HCT116 (cell line): Measurements from ENCODE around the gene PREX1. TPM values are rescaled to one million over a fixed set of nuclear protein-coding genes. Genes with fewer than 3 reads are reported as not detected.
"Not testable (repeated sequence)": the region's sequence is repeated elsewhere in the genome, so short reads cannot be mapped to it uniquely, and the experiment has no call there.

Source experiments
- ATAC-seq: fragments of 200-7000 bp; cut with Tn5 transposase; 2 replicates; pipeline ENCODE4 v1.9.1; 2020; ENCODE audit warnings: mild to moderate bottlenecking, moderate library complexity
- BruUV-seq: library from RNA; stranded (reverse); fragments of 400-500 nt; replicated peaks from 2 replicates; lab custom pipeline; 2021; lab: Mats Ljungman, UMichigan
- CTCF ChIA-PET: fragments of 300-600 bp; sonication (Branson Sonifier 250); formaldehyde crosslinking; loops from one replicate; lab custom pipeline; 2021; ENCODE audit warnings: antibody characterized with exemption; lab: Charles Lee
- POLR2A ChIA-PET: fragments of 300-600, 350-600 bp; sonication (Branson Sonifier 250); formaldehyde crosslinking; loops from one replicate; lab custom pipeline; 2021; ENCODE audit warnings: antibody characterized with exemption; lab: Charles Lee
- RAD21 ChIA-PET, 2 experiments: fragments of 300-600 bp; sonication (Branson Sonifier 250); formaldehyde crosslinking; loops; one replicate each; lab custom pipeline; 2023; ENCODE audit warnings: low total read pairs in 2 of 2; ENCODE audit not compliant: uncharacterized antibody in 2 of 2, unreplicated experiment in 2 of 2, low non-redundant PET in 1 of 2; lab: Charles Lee
- DNase-seq: peaks from one replicate; pipeline ENCODE4 v3.0.0-alpha.2; 2010; ENCODE audit warnings: low read depth, low spot score
- H2AFZ ChIP-seq: fragments of 200-600 bp; shearing (Covaris generic), sonication (generic); 2 replicates; pipeline ENCODE4 v1.6.1; 2017; ENCODE audit warnings: low read depth, mixed run types, mixed read lengths, antibody characterized with exemption, low read length; ENCODE audit not compliant: poor library complexity, severe bottlenecking
- H3K27ac ChIP-seq: 2 replicates; pipeline ENCODE4 v1.5.1; 2012; ENCODE audit warnings: low read depth, low read length
- H3K27me3 ChIP-seq: fragments of 200-600 bp; sonication (generic); 2 replicates; pipeline ENCODE4 v1.6.1; 2016; ENCODE audit warnings: mixed run types, low read length, mixed read lengths; ENCODE audit not compliant: insufficient read depth
- H3K36me3 ChIP-seq, 2 experiments: fragments of 200-500 bp in 1 of 2; fragments of 200-600 bp in 1 of 2; sonication (Bioruptor generic) in 1 of 2; sonication (generic) in 1 of 2; 2 replicates each; pipeline versions ENCODE4 v1.5.1 to v1.6.1; 2014 to 2016; ENCODE audit warnings: low read length in 2 of 2, inconsistent platforms in 1 of 2, mixed read lengths in 1 of 2, mixed run types in 1 of 2; ENCODE audit not compliant: insufficient read depth in 2 of 2, control insufficient read depth in 1 of 2
- H3K4me1 ChIP-seq, 2 experiments: fragments of 200-600 bp in 1 of 2; sonication (generic) in 1 of 2; 2 replicates each; pipeline versions ENCODE4 v1.5.1 to v1.6.1; 2012 to 2017; ENCODE audit warnings: low read length in 2 of 2, inconsistent platforms in 1 of 2, mild to moderate bottlenecking in 1 of 2, mixed read lengths in 1 of 2, mixed run types in 1 of 2, moderate library complexity in 1 of 2; ENCODE audit not compliant: insufficient read depth in 2 of 2, control insufficient read depth in 1 of 2
- H3K4me2 ChIP-seq: fragments of 200-600 bp; sonication (generic); 2 replicates; pipeline ENCODE4 v1.6.1; 2017; ENCODE audit warnings: mixed run types, low read length, mixed read lengths
- H3K4me3 ChIP-seq, 2 experiments: fragments of 200-600 bp in 1 of 2; sonication (generic) in 1 of 2; replicated peaks in 1 of 2; 2 replicates each; pipeline ENCODE4 v1.5.1; 2011 to 2016; ENCODE audit warnings: low read length in 2 of 2, control low read depth in 1 of 2, low read depth in 1 of 2, mild to moderate bottlenecking in 1 of 2, mixed read lengths in 1 of 2, mixed run types in 1 of 2
- H3K79me2 ChIP-seq: fragments of 200-600 bp; sonication (generic); 2 replicates; pipeline ENCODE4 v1.6.1; 2017; ENCODE audit warnings: mild to moderate bottlenecking, mixed run types, low read length, moderate library complexity, mixed read lengths; ENCODE audit not compliant: insufficient read depth
- H3K9ac ChIP-seq: fragments of 200-600 bp; sonication (generic); 2 replicates; pipeline ENCODE4 v1.6.1; 2016; ENCODE audit warnings: low read length, mixed read lengths
- H3K9me2 ChIP-seq: fragments of 200-600 bp; sonication (generic), shearing (Covaris generic); 2 replicates; pipeline ENCODE4 v1.6.1; 2017; ENCODE audit warnings: mixed run types, mild to moderate bottlenecking, moderate library complexity; ENCODE audit not compliant: insufficient read depth
- H3K9me3 ChIP-seq, 2 experiments: fragments of 200-500 bp in 1 of 2; fragments of 200-600 bp in 1 of 2; sonication (Bioruptor generic) in 1 of 2; sonication (generic) in 1 of 2; 2 replicates each; pipeline ENCODE4 v1.6.1; 2014 to 2017; ENCODE audit warnings: low read length in 2 of 2, mixed read lengths in 2 of 2, inconsistent platforms in 1 of 2, low read depth in 1 of 2, mild to moderate bottlenecking in 1 of 2, mixed run types in 1 of 2, moderate library complexity in 1 of 2; ENCODE audit not compliant: control insufficient read depth in 1 of 2, insufficient read depth in 1 of 2
- H4K20me1 ChIP-seq: fragments of 200-600 bp; sonication (generic), shearing (Covaris generic); 2 replicates; pipeline ENCODE4 v1.6.1; 2017; ENCODE audit warnings: mixed run types, mild to moderate bottlenecking, moderate library complexity; ENCODE audit not compliant: insufficient read depth
- CEBPB ChIP-seq: IDR thresholded peaks from 2 replicates; pipeline ENCODE4 v1.6.1; 2012; ENCODE audit warnings: low read depth
- CTCF ChIP-seq, 3 experiments: fragments of 200-600 bp in 1 of 3; sonication (generic) in 1 of 3; IDR thresholded peaks in 2 of 3; conservative IDR thresholded peaks in 1 of 3; 2 replicates each; pipeline ENCODE4 v1.5.1; 2012 to 2017; ENCODE audit warnings: low read depth in 2 of 3, low read length in 2 of 3, antibody characterized with exemption in 1 of 3, borderline replicate concordance in 1 of 3, control low read depth in 1 of 3, mild to moderate bottlenecking in 1 of 3, mixed read lengths in 1 of 3, mixed run types in 1 of 3, moderate library complexity in 1 of 3; ENCODE audit not compliant: insufficient read depth in 1 of 3
- EGR1 ChIP-seq: IDR thresholded peaks from 2 replicates; pipeline ENCODE4 v1.6.1; 2012; ENCODE audit warnings: low read depth
- ELF1 ChIP-seq: IDR thresholded peaks from 2 replicates; pipeline ENCODE4 v1.6.1; 2012; ENCODE audit warnings: low read depth, borderline replicate concordance
- EZH2 ChIP-seq: fragments of 200-600 bp; sonication (generic); IDR thresholded peaks from 2 replicates; pipeline ENCODE4 v1.6.1; 2017; ENCODE audit warnings: antibody characterized with exemption, mixed run types
- JUND ChIP-seq: IDR thresholded peaks from 2 replicates; pipeline ENCODE4 v1.6.1; 2012
- POLR2A ChIP-seq: IDR thresholded peaks from 2 replicates; pipeline ENCODE4 v1.7.0; 2011; ENCODE audit warnings: borderline replicate concordance; ENCODE audit not compliant: insufficient read depth, insufficient read length; ENCODE audit errors: extremely low read depth
- RAD21 ChIP-seq: IDR thresholded peaks from 2 replicates; pipeline ENCODE4 v1.6.1; 2012; ENCODE audit warnings: low read depth, mild to moderate bottlenecking
- SP1 ChIP-seq: IDR thresholded peaks from 2 replicates; pipeline ENCODE4 v1.6.1; 2012; ENCODE audit warnings: low read depth
- SRF ChIP-seq: IDR thresholded peaks from 2 replicates; pipeline ENCODE4 v1.6.1; 2012; ENCODE audit warnings: low read depth
- TCF7L2 ChIP-seq: IDR thresholded peaks from 2 replicates; pipeline ENCODE4 v1.7.0; 2011; ENCODE audit warnings: borderline replicate concordance, inconsistent platforms; ENCODE audit not compliant: insufficient read depth, insufficient read length; ENCODE audit errors: extremely low read depth
- YY1 ChIP-seq: IDR thresholded peaks from 2 replicates; pipeline ENCODE4 v1.6.1; 2011; ENCODE audit warnings: low read length, low read depth, moderate library complexity, mild to moderate bottlenecking; ENCODE audit not compliant: insufficient replicate concordance; ENCODE audit errors: extremely low read depth
- ZNF274 ChIP-seq: fragments of 200-500 bp; sonication (Bioruptor generic); IDR thresholded peaks from 2 replicates; pipeline ENCODE4 v1.6.1; 2014; ENCODE audit warnings: mild to moderate bottlenecking, low read depth, low read length, inconsistent platforms
- intact Hi-C: fragments of 100-400 bp; cut with micrococcal nuclease; formaldehyde crosslinking; loops from 2 replicates; pipeline ENCODE4 v1.10.0; 2022
- total RNA-seq: library from RNA; stranded (reverse); gene quantifications from one replicate; pipeline ENCODE4 v1.2.1, GENCODE V29; 2021; ENCODE audit not compliant: unreplicated experiment

PREX1 gene
- total RNA-seq, 1 experiment from 2014 or later: 6.1 TPM

DNA sequence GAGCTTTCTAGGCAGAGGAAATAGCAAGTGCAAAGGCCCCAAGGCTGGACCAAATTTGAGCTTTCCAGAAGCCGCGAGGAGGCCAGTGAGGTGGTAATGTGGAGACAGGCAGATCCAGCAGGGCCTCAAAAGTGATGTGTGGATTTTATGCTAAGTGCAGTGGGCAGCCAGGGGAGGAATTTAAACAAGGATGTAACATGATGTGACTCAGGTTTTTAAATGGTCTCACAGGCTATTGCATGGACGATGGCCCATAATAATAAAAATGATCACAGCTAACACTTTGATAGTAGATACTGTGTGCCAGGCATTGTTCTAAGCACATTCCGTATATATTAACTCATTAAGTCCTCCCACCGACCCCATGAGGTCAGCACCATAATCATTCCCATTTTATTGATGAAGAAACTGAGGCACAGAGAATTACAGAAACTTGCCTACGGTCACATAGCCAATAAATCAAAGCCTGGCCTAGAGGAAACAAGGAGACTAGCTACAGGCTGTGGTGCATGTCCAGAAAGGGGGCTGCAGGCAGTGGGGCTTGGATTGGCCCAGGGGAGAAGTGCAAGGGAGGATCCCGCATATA, 18.0 kb upstream of the PREX1 start (continued):
- TF ChIP-seq CTCF (IDR thresholded peaks at IDR 0.05 in 2 of 3, conservative IDR thresholded peaks at IDR 0.05 in 1 of 3; ENCODE audit: borderline replicate concordance in 1 of 3, insufficient read depth in 1 of 3, low read depth in 2 of 3, low read length in 2 of 3): no peak
- TF ChIP-seq EZH2: no peak
- no peak for TF ChIP-seq CEBPB
- TF ChIP-seq TCF7L2: no peak
- no peak for TF ChIP-seq ELF1

GRCh38 chr20:48844996-48845395, 17.2 kb upstream of the PREX1 start:
- ChIA-PET RAD21 (no interaction called here), POLR2A (no interaction called here), CTCF (no interaction called here)
- ATAC-seq: no peak
- intact Hi-C loops: no loop called here
- H2AFZ ChIP-seq: no peak overlapping the region
- peaks cover 14 to 31% of the 10 kb centered on the region in 2 experiments for H3K4me1 ChIP-seq
- no peak overlapping the region for H3K9ac ChIP-seq
- no TSS peak for BruUV-seq
- TF ChIP-seq ELF1 (no peak), SP1 (no peak), POLR2A (no peak), CEBPB (no peak), SRF (no peak), JUND (no peak), TCF7L2 (no peak), YY1 (no peak), EGR1 (no peak), ZNF274 (no peak), RAD21 (no peak)
- H3K9me3 ChIP-seq: no peaks in the 10 kb centered on the region
- H3K36me3 ChIP-seq: no peaks in the 10 kb centered on the region
- H3K79me2 ChIP-seq: no peaks in the 10 kb centered on the region
- no peak overlapping the region for H3K4me2 ChIP-seq
- no peaks in the 10 kb centered on the region for H3K9me2 ChIP-seq
- no peak for DNase-seq
- no peak overlapping the region for H3K4me3 ChIP-seq
- no peak overlapping the region for H3K27ac ChIP-seq
- H4K20me1 ChIP-seq: no peaks in the 10 kb centered on the region
- H3K27me3 ChIP-seq: no peaks in the 10 kb centered on the region

DNA sequence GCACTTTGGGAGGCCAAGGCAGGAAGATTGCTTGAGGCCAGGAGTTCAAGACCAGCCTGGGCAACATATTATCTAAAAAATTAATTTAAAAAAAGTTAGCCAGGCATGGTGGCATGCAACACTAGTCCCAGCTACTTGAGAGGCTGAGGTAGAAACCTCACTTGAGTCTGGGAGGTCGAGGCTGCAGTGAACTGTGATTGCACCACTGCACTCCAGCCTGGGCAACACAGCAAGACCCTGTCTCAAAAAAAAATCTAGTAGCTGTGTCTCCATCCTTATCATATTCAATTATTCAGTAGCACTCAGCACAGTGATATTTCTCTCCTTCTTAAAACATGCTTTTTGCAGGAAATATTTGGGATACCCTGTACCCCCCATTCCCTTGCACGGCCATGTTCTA, 16.1 kb upstream of the PREX1 start:
- H3K79me2 ChIP-seq, H2AFZ ChIP-seq, H3K4me2 ChIP-seq, RAD21 ChIA-PET, H3K27ac ChIP-seq, H3K9me3 ChIP-seq, H3K36me3 ChIP-seq, H3K4me3 ChIP-seq, H3K9me2 ChIP-seq, H3K9ac ChIP-seq, ATAC-seq, DNase-seq, intact Hi-C loops, POLR2A ChIA-PET, BruUV-seq, CTCF ChIA-PET, H4K20me1 ChIP-seq, H3K27me3 ChIP-seq: not testable (repeated sequence)
- H3K4me1 ChIP-seq: peaks cover 14 to 31% of the 10 kb centered on the region in 2 experiments
